ENCODE data around the gene WNT7A.

GRCh38 chr3:13780432-13781176 lies 99.3 kb downstream of the WNT7A start:
- TF ChIP-seq CTCF (IDR thresholded peaks at IDR 0.05) (no peak), EZH2 (IDR thresholded peaks at IDR 0.05; ENCODE audit: borderline replicate concordance, insufficient read depth, low read depth, low read length, poor library complexity, severe bottlenecking) (no peak)

All from B cell (primary cell).